ENCODE measurements around the gene COL6A1.

The COL6A1 gene

GRCh38 chr21:46051821-46052675 lies 70.5 kb downstream of the COL6A1 start:
- no peak for TF ChIP-seq CTCF (conservative IDR thresholded peaks at IDR 0.05; ENCODE audit: low read depth, low read length)
- Histone ChIP-seq H3K4me2 (no peak overlapping the region), H3K27ac (no peak overlapping the region), H3K9ac (no peak overlapping the region), H3K79me2 (ENCODE audit: insufficient read depth, low read depth) (no peaks in the 10 kb centered on the region), H2AFZ (ENCODE audit: low read depth) (no peak overlapping the region), H3K4me1 (ENCODE audit: low read depth, poor library complexity, severe bottlenecking) (no peaks in the 10 kb centered on the region), H3K27me3 (ENCODE audit: insufficient read depth, low read depth) (peaks cover 42% of the 10 kb centered on the region), H3K36me3 (ENCODE audit: insufficient read depth) (no peaks in the 10 kb centered on the region), H4K20me1 (ENCODE audit: insufficient read depth) (no peaks in the 10 kb centered on the region), H3K4me3 (IDR thresholded peaks at IDR 0.05; ENCODE audit: insufficient read depth, low read depth, low read length) (no peak overlapping the region)

GRCh38 chr21:46052703-46053651 lies 71.4 kb downstream of the COL6A1 start:
- Histone ChIP-seq H3K4me1 (ENCODE audit: low read depth, poor library complexity, severe bottlenecking) (no peaks in the 10 kb centered on the region), H3K4me3 (IDR thresholded peaks at IDR 0.05; ENCODE audit: insufficient read depth, low read depth, low read length) (no peak overlapping the region), H3K4me2 (no peak overlapping the region)

GRCh38 chr21:46054031-46054430 lies 72.5 kb downstream of the COL6A1 start:
- Histone ChIP-seq H3K9ac (no peak overlapping the region), H3K27ac (no peak overlapping the region), H3K79me2 (ENCODE audit: insufficient read depth, low read depth) (no peaks in the 10 kb centered on the region), H3K4me3 (IDR thresholded peaks at IDR 0.05; ENCODE audit: insufficient read depth, low read depth, low read length) (no peak overlapping the region), H3K36me3 (ENCODE audit: insufficient read depth) (no peaks in the 10 kb centered on the region), H4K20me1 (ENCODE audit: insufficient read depth) (no peaks in the 10 kb centered on the region), H3K4me1 (ENCODE audit: low read depth, poor library complexity, severe bottlenecking) (no peaks in the 10 kb centered on the region), H2AFZ (ENCODE audit: low read depth) (no peak overlapping the region), H3K27me3 (ENCODE audit: insufficient read depth, low read depth) (peaks cover 39% of the 10 kb centered on the region), H3K4me2 (no peak overlapping the region)
- TF ChIP-seq CTCF (conservative IDR thresholded peaks at IDR 0.05; ENCODE audit: low read depth, low read length) = no peak

More at GRCh38 chr21:46052703-46053651, 71.4 kb downstream of the COL6A1 start:
- Histone ChIP-seq H3K36me3 (ENCODE audit: insufficient read depth) (no peaks in the 10 kb centered on the region), H3K9ac (no peak overlapping the region), H3K79me2 (ENCODE audit: insufficient read depth, low read depth) (no peaks in the 10 kb centered on the region), H3K27me3 (ENCODE audit: insufficient read depth, low read depth) (peaks cover 42% of the 10 kb centered on the region), H4K20me1 (ENCODE audit: insufficient read depth) (no peaks in the 10 kb centered on the region), H3K27ac (no peak overlapping the region), H2AFZ (ENCODE audit: low read depth) (no peak overlapping the region)
- TF ChIP-seq CTCF (conservative IDR thresholded peaks at IDR 0.05; ENCODE audit: low read depth, low read length) = no peak

GRCh38 chr21:46054451-46054881 lies 72.9 kb downstream of the COL6A1 start:
- no peaks in the 10 kb centered on the region for H3K79me2 ChIP-seq (ENCODE audit: insufficient read depth, low read depth)
- H4K20me1 ChIP-seq (ENCODE audit: insufficient read depth) = no peaks in the 10 kb centered on the region
- H3K4me3 ChIP-seq (IDR thresholded peaks at IDR 0.05; ENCODE audit: insufficient read depth, low read depth, low read length) = no peak overlapping the region
- no peak overlapping the region for H3K4me2 ChIP-seq
- H3K36me3 ChIP-seq (ENCODE audit: insufficient read depth) = no peaks in the 10 kb centered on the region
- H3K4me1 ChIP-seq (ENCODE audit: low read depth, poor library complexity, severe bottlenecking) = no peaks in the 10 kb centered on the region
- no peak overlapping the region for H2AFZ ChIP-seq (ENCODE audit: low read depth)
- no peak for TF ChIP-seq CTCF (conservative IDR thresholded peaks at IDR 0.05; ENCODE audit: low read depth, low read length)
- no peak overlapping the region for H3K27ac ChIP-seq
- H3K9ac ChIP-seq = no peak overlapping the region
- H3K27me3 ChIP-seq (ENCODE audit: insufficient read depth, low read depth) = peaks cover 35% of the 10 kb centered on the region

Data from KMS-11 (cell line).